H9 (cell line): ENCODE measurements around the gene TTYH2. TPM values are rescaled to one million over a fixed set of nuclear protein-coding genes. Genes with fewer than 3 reads are reported as not detected.

Source experiments
- DNase-seq: peaks from one replicate; pipeline ENCODE4 v3.0.0-alpha.2; 2017
- H2AFZ ChIP-seq: one replicate; pipeline ENCODE4 v1.6.1; 2013; ENCODE audit warnings: mild to moderate bottlenecking, low read length, control low read depth, moderate library complexity
- H2AK5ac ChIP-seq: 2 replicates; pipeline ENCODE4 v1.6.1; 2013; ENCODE audit warnings: low read length, control low read depth, mixed read lengths; ENCODE audit not compliant: insufficient read length
- H2BK120ac ChIP-seq: one replicate; pipeline ENCODE4 v1.6.1; 2013; ENCODE audit warnings: low read depth, mild to moderate bottlenecking, low read length, control low read depth, inconsistent platforms; ENCODE audit not compliant: poor library complexity, severe bottlenecking
- H2BK12ac ChIP-seq: 2 replicates; pipeline ENCODE4 v1.6.1; 2013; ENCODE audit warnings: low read length, control low read depth, mixed read lengths, low read depth; ENCODE audit not compliant: insufficient read length
- H2BK15ac ChIP-seq: 2 replicates; pipeline ENCODE4 v1.6.1; 2013; ENCODE audit warnings: low read depth, low read length, control low read depth
- H2BK20ac ChIP-seq: one replicate; pipeline ENCODE4 v1.6.1; 2013; ENCODE audit warnings: low read depth, mild to moderate bottlenecking, low read length, control low read depth, inconsistent platforms; ENCODE audit not compliant: poor library complexity, severe bottlenecking
- H2BK5ac ChIP-seq: 2 replicates; pipeline ENCODE4 v1.6.1; 2013; ENCODE audit warnings: low read length, control low read depth, mixed read lengths; ENCODE audit not compliant: insufficient read length
- H3K14ac ChIP-seq: 2 replicates; pipeline ENCODE4 v1.6.1; 2013; ENCODE audit warnings: low read length, control low read depth; ENCODE audit not compliant: insufficient read depth
- H3K18ac ChIP-seq: 2 replicates; pipeline ENCODE4 v1.6.1; 2013; ENCODE audit warnings: low read depth, mild to moderate bottlenecking, mixed read lengths, low read length, control low read depth; ENCODE audit not compliant: insufficient read length
- H3K23ac ChIP-seq: 2 replicates; pipeline ENCODE4 v1.6.1; 2013; ENCODE audit warnings: low read length, control low read depth, mixed read lengths, low read depth; ENCODE audit not compliant: insufficient read length
- H3K23me2 ChIP-seq: 2 replicates; pipeline ENCODE4 v1.6.1; 2013; ENCODE audit warnings: low read depth, mild to moderate bottlenecking, mixed read lengths, low read length, control low read depth; ENCODE audit not compliant: insufficient read length, poor library complexity, severe bottlenecking
- H3K27ac ChIP-seq: 2 replicates; pipeline ENCODE4 v1.5.1; 2013; ENCODE audit warnings: low read length, control low read depth, mixed read lengths, low read depth; ENCODE audit not compliant: insufficient read length
- H3K27me3 ChIP-seq: 2 replicates; pipeline ENCODE4 v1.6.1; 2013; ENCODE audit warnings: low read length, control low read depth, inconsistent platforms; ENCODE audit not compliant: insufficient read depth
- H3K4ac ChIP-seq: 2 replicates; pipeline ENCODE4 v1.6.1; 2013; ENCODE audit warnings: low read depth, mild to moderate bottlenecking, control low read depth, inconsistent platforms, low read length, moderate library complexity
- H3K4me1 ChIP-seq: 2 replicates; pipeline ENCODE4 v1.6.1; 2013; ENCODE audit warnings: low read length, control low read depth, inconsistent platforms; ENCODE audit not compliant: insufficient read depth
- H3K4me2 ChIP-seq: 2 replicates; pipeline ENCODE4 v1.6.1; 2013; ENCODE audit warnings: low read length, control low read depth, mixed read lengths; ENCODE audit not compliant: insufficient read length, insufficient read depth
- H3K56ac ChIP-seq: 2 replicates; pipeline ENCODE4 v1.6.1; 2013; ENCODE audit warnings: low read depth, mild to moderate bottlenecking, mixed read lengths, low read length, control low read depth; ENCODE audit not compliant: insufficient read length
- H3K79me1 ChIP-seq: 2 replicates; pipeline ENCODE4 v1.6.1; 2013; ENCODE audit warnings: low read depth, mild to moderate bottlenecking, moderate library complexity, low read length, control low read depth, inconsistent platforms; ENCODE audit not compliant: insufficient read depth, poor library complexity, severe bottlenecking
- H3K79me2 ChIP-seq: 2 replicates; pipeline ENCODE4 v1.6.1; 2013; ENCODE audit warnings: low read length, control low read depth, inconsistent platforms; ENCODE audit not compliant: insufficient read depth
- H3K9ac ChIP-seq: 2 replicates; pipeline ENCODE4 v1.6.1; 2013; ENCODE audit warnings: low read length, control low read depth, mixed read lengths; ENCODE audit not compliant: insufficient read length; ENCODE audit errors: extremely low read depth
- H3K9me3 ChIP-seq: one replicate; pipeline ENCODE4 v1.6.1; 2013; ENCODE audit warnings: low read depth, low read length, inconsistent platforms; ENCODE audit not compliant: control insufficient read depth
- H3T11ph ChIP-seq: one replicate; pipeline ENCODE4 v1.6.1; 2013; ENCODE audit warnings: mild to moderate bottlenecking, low read length, control low read depth, inconsistent platforms
- H4K20me1 ChIP-seq: one replicate; pipeline ENCODE4 v1.6.1; 2013; ENCODE audit not compliant: control insufficient read depth, insufficient read length, insufficient read depth
- H4K5ac ChIP-seq: 2 replicates; pipeline ENCODE4 v1.6.1; 2013; ENCODE audit warnings: low read depth, mild to moderate bottlenecking, mixed read lengths, low read length, control low read depth; ENCODE audit not compliant: insufficient read length
- H4K8ac ChIP-seq: replicated peaks from 2 replicates; pipeline ENCODE4 v1.6.1; 2013; ENCODE audit warnings: low read length, control low read depth, mixed read lengths, low read depth; ENCODE audit not compliant: insufficient read length
- H4K91ac ChIP-seq: 2 replicates; pipeline ENCODE4 v1.6.1; 2013; ENCODE audit warnings: low read depth, mild to moderate bottlenecking, moderate library complexity, mixed read lengths, low read length, control low read depth; ENCODE audit not compliant: insufficient read length
- H3K27ac Mint-ChIP-seq, 3 experiments: 2 replicates in 2 of 3; 3 replicates in 1 of 3; pipeline ENCODE4 v1.8.0; 2020 to 2021; ENCODE audit warnings: mixed read lengths in 3 of 3, mild to moderate bottlenecking in 1 of 3, moderate library complexity in 1 of 3
- H3K27me3 Mint-ChIP-seq: 2 replicates; pipeline ENCODE4 v1.8.0; 2021; ENCODE audit warnings: low read depth, mild to moderate bottlenecking, moderate library complexity, mixed read lengths
- H3K36me3 Mint-ChIP-seq, 3 experiments: 2 replicates in 2 of 3; 3 replicates in 1 of 3; pipeline ENCODE4 v1.8.0; 2020 to 2021; ENCODE audit warnings: low read depth in 3 of 3, mixed read lengths in 3 of 3; ENCODE audit not compliant: insufficient read depth in 1 of 3
- H3K4me1 Mint-ChIP-seq, 2 experiments: 2 replicates each; pipeline ENCODE4 v1.8.0; 2020; ENCODE audit warnings: mixed read lengths in 2 of 2
- H3K4me3 Mint-ChIP-seq, 2 experiments: 2 replicates in 1 of 2; 3 replicates in 1 of 2; pipeline ENCODE4 v1.8.0; 2020 to 2021; ENCODE audit warnings: mild to moderate bottlenecking in 2 of 2, mixed read lengths in 2 of 2, moderate library complexity in 1 of 2
- H3K9me3 Mint-ChIP-seq, 2 experiments: 2 replicates in 1 of 2; 3 replicates in 1 of 2; pipeline ENCODE4 v1.8.0; 2020; ENCODE audit warnings: mild to moderate bottlenecking in 2 of 2, mixed read lengths in 2 of 2, moderate library complexity in 1 of 2
- whole genome bisulfite sequencing: extraction: QIAGEN DNeasy Blood & Tissue Kit; methylation state at CpG from one replicate; pipeline ENCODE4 v1.1.7; 2013; ENCODE audit warnings: missing lambda C conversion rate, low lambda C conversion rate, mixed read lengths; ENCODE audit not compliant: insufficient read length; ENCODE audit errors: extremely low coverage; 5-methylcytosine and 5-hydroxymethylcytosine counted together
- total RNA-seq: library from RNA; stranded (reverse); gene quantifications from 2 replicates; pipeline ENCODE4 v1.2.1, GENCODE V29; 2021
- TF ChIP-seq, protein P1 (sequence below): fragments of 200-600 bp; sonication (generic); conservative IDR thresholded peaks from 3 replicates; pipeline ENCODE4 v1.8.0; 2021; ENCODE audit warnings: antibody characterized with exemption, mild to moderate bottlenecking

TTYH2 gene
- total RNA-seq, 1 experiment from 2014 or later = 1.6 TPM

DNA sequence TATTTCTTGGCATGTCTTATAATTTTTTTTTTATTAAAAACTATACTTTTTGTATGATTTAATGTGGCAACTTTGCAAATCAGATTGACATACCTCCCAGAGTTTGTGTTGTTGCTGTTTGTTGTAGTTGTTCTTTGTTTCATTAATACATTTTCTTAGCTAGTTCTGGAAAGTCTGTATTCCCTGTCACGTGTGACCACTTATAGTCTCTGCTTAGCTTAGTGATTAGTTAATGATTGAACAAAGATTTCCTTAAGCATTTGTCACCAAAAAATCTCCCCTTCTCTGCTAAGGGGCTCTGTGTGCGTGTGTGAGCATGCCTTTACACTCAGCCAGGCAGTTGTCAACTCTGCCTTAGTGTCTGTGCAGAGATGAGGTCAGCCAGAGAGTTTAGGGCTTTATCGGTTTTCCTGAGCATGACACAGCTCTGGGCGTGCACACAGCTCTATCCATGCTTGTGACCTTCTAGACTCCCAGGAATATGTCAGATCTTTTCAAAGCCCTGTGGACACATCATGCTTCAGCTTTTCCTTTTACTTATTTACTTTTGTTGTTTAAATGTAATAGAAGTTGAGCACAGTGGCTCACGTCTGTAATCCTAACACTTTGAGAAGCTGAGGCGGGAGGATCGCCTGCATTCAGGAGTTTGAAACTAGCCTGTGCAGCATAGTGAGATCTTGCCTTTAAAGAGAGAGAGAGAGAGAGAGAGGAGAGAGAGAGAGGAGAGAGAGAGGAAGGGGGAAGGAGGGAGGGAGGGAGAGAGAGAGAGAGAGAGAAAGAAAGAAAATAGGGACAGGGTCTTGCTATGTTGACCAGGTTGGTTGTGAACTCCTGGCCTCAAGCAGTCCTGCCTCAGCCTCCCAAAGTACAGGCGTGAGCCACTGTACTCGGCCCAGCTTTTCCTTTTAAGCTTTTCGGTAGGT is 82.5 kb downstream of the TTYH2 start:
- no peak overlapping the region for H2AFZ ChIP-seq
- no peaks in the 10 kb centered on the region for H3K23me2 ChIP-seq
- no peak overlapping the region for H2BK20ac ChIP-seq
- H4K20me1 ChIP-seq = no peaks in the 10 kb centered on the region
- H4K5ac ChIP-seq = no peak overlapping the region
- no peak overlapping the region for H3K4ac ChIP-seq
- no peak overlapping the region for H3K4me2 ChIP-seq
- H3T11ph ChIP-seq = no peak overlapping the region
- H4K8ac ChIP-seq = no peak overlapping the region
- no peaks in the 10 kb centered on the region; a peak in 1 of 7 replicates for H3K36me3 Mint-ChIP-seq
- no peaks in the 10 kb centered on the region for H3K4me1 ChIP-seq
- H3K4me1 Mint-ChIP-seq = 0 out of 4 replicates have a peak, but pooled peaks cover 0 to 1% of the 10 kb centered on the region in 2 experiments
- peaks cover 32% of the 10 kb centered on the region for H3K27me3 Mint-ChIP-seq
- H3K27ac ChIP-seq = no peak overlapping the region
- no peaks in the 10 kb centered on the region for H3K79me2 ChIP-seq
- H3K27ac Mint-ChIP-seq = no peak overlapping the region
- no peak overlapping the region for H3K23ac ChIP-seq
- no peak overlapping the region for H3K4me3 Mint-ChIP-seq
- no peak overlapping the region for H3K18ac ChIP-seq
- no peak overlapping the region for H3K56ac ChIP-seq
- DNase-seq = no peak
- no peak overlapping the region for H3K14ac ChIP-seq
- no peak overlapping the region for H4K91ac ChIP-seq
- no CpG with 5 or more reads among the region's 10 CpGs for WGBS
- no peak overlapping the region for H2BK120ac ChIP-seq
- H2BK12ac ChIP-seq = no peak overlapping the region
- H3K27me3 ChIP-seq = no peaks in the 10 kb centered on the region
- no peak overlapping the region for H2BK15ac ChIP-seq
- H3K9me3 Mint-ChIP-seq = peaks cover 2 to 4% of the 10 kb centered on the region in 2 experiments; a peak in 2 of 5 replicates
- H2BK5ac ChIP-seq = no peak overlapping the region
- no peak overlapping the region for H3K9ac ChIP-seq
- no peaks in the 10 kb centered on the region for H3K79me1 ChIP-seq
- no peak overlapping the region for H2AK5ac ChIP-seq
- H3K9me3 ChIP-seq = no peaks in the 10 kb centered on the region
- TF ChIP-seq, protein P1, sequence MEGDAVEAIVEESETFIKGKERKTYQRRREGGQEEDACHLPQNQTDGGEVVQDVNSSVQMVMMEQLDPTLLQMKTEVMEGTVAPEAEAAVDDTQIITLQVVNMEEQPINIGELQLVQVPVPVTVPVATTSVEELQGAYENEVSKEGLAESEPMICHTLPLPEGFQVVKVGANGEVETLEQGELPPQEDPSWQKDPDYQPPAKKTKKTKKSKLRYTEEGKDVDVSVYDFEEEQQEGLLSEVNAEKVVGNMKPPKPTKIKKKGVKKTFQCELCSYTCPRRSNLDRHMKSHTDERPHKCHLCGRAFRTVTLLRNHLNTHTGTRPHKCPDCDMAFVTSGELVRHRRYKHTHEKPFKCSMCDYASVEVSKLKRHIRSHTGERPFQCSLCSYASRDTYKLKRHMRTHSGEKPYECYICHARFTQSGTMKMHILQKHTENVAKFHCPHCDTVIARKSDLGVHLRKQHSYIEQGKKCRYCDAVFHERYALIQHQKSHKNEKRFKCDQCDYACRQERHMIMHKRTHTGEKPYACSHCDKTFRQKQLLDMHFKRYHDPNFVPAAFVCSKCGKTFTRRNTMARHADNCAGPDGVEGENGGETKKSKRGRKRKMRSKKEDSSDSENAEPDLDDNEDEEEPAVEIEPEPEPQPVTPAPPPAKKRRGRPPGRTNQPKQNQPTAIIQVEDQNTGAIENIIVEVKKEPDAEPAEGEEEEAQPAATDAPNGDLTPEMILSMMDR = no peak
